H1 (cell line): ENCODE results near the gene C1orf116.

Source experiments
- CTCF ChIP-seq, 3 experiments: IDR thresholded peaks; 1 replicate in 2 of 3; 2 replicates in 1 of 3; pipeline versions ENCODE4 v1.5.1 to v1.6.1; 2011; ENCODE audit warnings: low read length in 3 of 3, mild to moderate bottlenecking in 3 of 3, inconsistent platforms in 2 of 3, low read depth in 1 of 3, moderate library complexity in 1 of 3; ENCODE audit not compliant: insufficient read depth in 1 of 3; ENCODE audit errors: control extremely low read depth in 1 of 3
- EZH2 ChIP-seq: fragments of 200-600 bp; sonication (generic); IDR thresholded peaks from 2 replicates; pipeline ENCODE4 v1.7.1; 2012; ENCODE audit warnings: low read depth, mild to moderate bottlenecking, moderate library complexity, low read length, inconsistent platforms; ENCODE audit not compliant: severe bottlenecking
- KDM1A ChIP-seq: fragments of 200-600, 300-600 bp; sonication (generic); IDR thresholded peaks from 2 replicates; pipeline ENCODE4 v1.7.1; 2016; ENCODE audit warnings: mild to moderate bottlenecking, low read length, borderline replicate concordance

- no peak for TF ChIP-seq KDM1A
- TF ChIP-seq CTCF (IDR thresholded peaks at IDR 0.05; ENCODE audit: control extremely low read depth in 1 of 3, insufficient read depth in 1 of 3, low read depth in 1 of 3, low read length in 3 of 3) = no peak
- no peak for TF ChIP-seq EZH2
Measured at GRCh38 chr1:207022996-207023679, 9.4 kb downstream of the C1orf116 start.
